K562 (cell line): Measurements from ENCODE around the gene UQCR11. TPM values are rescaled to one million over a fixed set of nuclear protein-coding genes. Genes with fewer than 3 reads are reported as not detected.

ENCODE experiments used
- ATAC-seq: fragments of 200-7000 bp; cut with Tn5 transposase; 3 replicates; pipeline ENCODE4 v1.9.1; 2020; ENCODE audit warnings: moderate library complexity
- BruUV-seq: library from RNA; stranded (reverse); fragments of 400-500 nt; replicated peaks from 2 replicates; lab custom pipeline; 2021; lab: Mats Ljungman, UMichigan
- CTCF ChIA-PET: fragments of 300-600 bp; formaldehyde crosslinking; extraction: SDS; loops from one replicate; lab custom pipeline; 2021; ENCODE audit warnings: low intra/inter-chr PET ratio; lab: Yijun Ruan, JAX
- POLR2A ChIA-PET: fragments of 300-600, 350-650 bp; sonication (Branson Sonifier 250); formaldehyde crosslinking; extraction: SDS; loops from one replicate; lab custom pipeline; 2021; ENCODE audit warnings: antibody characterized with exemption, inconsistent platforms; lab: Yijun Ruan, JAX
- DNase-seq, 4 experiments: peaks; one replicate each; pipeline versions ENCODE4 v3.0.0 to v3.0.0-alpha.2; 2011 to 2018; ENCODE audit warnings: low spot score in 3 of 4, mixed read lengths in 3 of 4; ENCODE audit errors: extremely low read depth in 1 of 4
- FAIRE-seq: peaks from 2 replicates; lab custom pipeline; 2011; peaks lifted over from hg19 to GRCh38; lab: Jason Lieb, UNC
- H2AFZ ChIP-seq: 2 replicates; pipeline ENCODE4 v1.6.0; 2011; ENCODE audit warnings: low read depth, low read length, control low read depth, inconsistent platforms
- H3K27ac ChIP-seq: fragments of 200-600 bp; 3 replicates; pipeline ENCODE4 v1.8.0; 2011; ENCODE audit warnings: low read depth, mild to moderate bottlenecking, control low read depth, inconsistent platforms, low read length, moderate library complexity, mixed read lengths; ENCODE audit errors: extremely low read depth
- H3K27me3 ChIP-seq, 2 experiments: fragments of 300-600 bp in 1 of 2; 2 replicates in 1 of 2; 3 replicates in 1 of 2; pipeline versions ENCODE4 v1.6.0 to v1.8.0; 2011; ENCODE audit warnings: inconsistent platforms in 2 of 2, low read length in 2 of 2, mild to moderate bottlenecking in 1 of 2, mixed read lengths in 1 of 2, moderate library complexity in 1 of 2; ENCODE audit not compliant: control insufficient read depth in 2 of 2, insufficient read depth in 2 of 2
- H3K36me3 ChIP-seq: fragments of 300-600 bp; 3 replicates; pipeline ENCODE4 v1.8.0; 2011; ENCODE audit warnings: mild to moderate bottlenecking, low read length, inconsistent platforms; ENCODE audit not compliant: control insufficient read depth, insufficient read depth
- H3K4me1 ChIP-seq, 2 experiments: fragments of 200-600 bp in 1 of 2; replicated peaks in 1 of 2; 2 replicates in 1 of 2; 3 replicates in 1 of 2; pipeline versions ENCODE4 v1.5.1 to v1.8.0; 2011; ENCODE audit warnings: inconsistent platforms in 2 of 2, low read length in 2 of 2, mild to moderate bottlenecking in 1 of 2, mixed read lengths in 1 of 2, moderate library complexity in 1 of 2; ENCODE audit not compliant: control insufficient read depth in 2 of 2, insufficient read depth in 2 of 2
- H3K4me2 ChIP-seq: 2 replicates; pipeline ENCODE4 v1.6.1; 2011; ENCODE audit warnings: low read length, control low read depth, inconsistent platforms, mixed read lengths; ENCODE audit not compliant: insufficient read depth
- H3K4me3 ChIP-seq: fragments of 200-600 bp; sonication (generic), shearing (Covaris generic); 2 replicates; pipeline ENCODE4 v1.5.1; 2016; ENCODE audit warnings: control low read depth, inconsistent platforms
- H3K79me2 ChIP-seq: fragments of 200-600 bp; 3 replicates; pipeline ENCODE4 v1.8.0; 2011; ENCODE audit warnings: low read length, inconsistent platforms; ENCODE audit not compliant: control insufficient read depth, insufficient read depth
- H3K9ac ChIP-seq, 2 experiments: 2 replicates each; pipeline versions ENCODE4 v1.6.0 to v1.6.1; 2011; ENCODE audit warnings: low read depth in 2 of 2, low read length in 2 of 2, control low read depth in 1 of 2, inconsistent platforms in 1 of 2, mild to moderate bottlenecking in 1 of 2, mixed read lengths in 1 of 2; ENCODE audit not compliant: insufficient read depth in 1 of 2
- H3K9me1 ChIP-seq: one replicate; pipeline ENCODE4 v1.6.0; 2011; ENCODE audit warnings: inconsistent platforms, mild to moderate bottlenecking, low read length, moderate library complexity; ENCODE audit not compliant: control insufficient read depth, insufficient read depth
- H3K9me3 ChIP-seq: replicated peaks from 2 replicates; pipeline ENCODE4 v1.5.1; 2011; ENCODE audit warnings: low read depth, low read length, inconsistent platforms; ENCODE audit not compliant: control insufficient read depth, insufficient read depth
- H4K20me1 ChIP-seq: replicated peaks from 2 replicates; pipeline ENCODE4 v1.6.1; 2011; ENCODE audit warnings: low read length, inconsistent platforms, mixed read lengths; ENCODE audit not compliant: control insufficient read depth, insufficient read depth
- EHMT2 ChIP-seq: fragments of 450-650 bp; IDR thresholded peaks from 2 replicates; pipeline ENCODE4 v1.6.1; 2018; ENCODE audit warnings: antibody characterized with exemption
- HIVEP1 ChIP-seq: fragments of 250-450 bp; sonication (Bioruptor Pico); IDR thresholded peaks from 2 replicates; pipeline ENCODE4 v1.4.0; 2020; ENCODE audit warnings: mild to moderate bottlenecking
- NFE2L1 ChIP-seq: fragments of 450-650 bp; IDR thresholded peaks from 2 replicates; pipeline ENCODE4 v1.6.1; 2016; ENCODE audit warnings: missing genetic modification characterization, low read depth, mild to moderate bottlenecking, missing compliant biosample characterization, moderate library complexity, borderline replicate concordance
- PHF20 ChIP-seq: fragments of 450-650 bp; IDR thresholded peaks from 2 replicates; pipeline ENCODE4 v1.6.1; 2018; ENCODE audit not compliant: partially characterized antibody
- PHF21A ChIP-seq: fragments of 450-650 bp; IDR thresholded peaks from 2 replicates; pipeline ENCODE4 v1.6.1; 2017; ENCODE audit warnings: low read depth, borderline replicate concordance
- PHF8 ChIP-seq: fragments of 200-600 bp; sonication (generic); IDR thresholded peaks from 2 replicates; pipeline ENCODE4 v1.6.1; 2012; ENCODE audit warnings: mixed run types, mild to moderate bottlenecking, inconsistent platforms, low read length, moderate library complexity, borderline replicate concordance
- POLR2A ChIP-seq: fragments of 450-650 bp; conservative IDR thresholded peaks from 2 replicates; pipeline ENCODE4 v1.6.1; 2016
- POLR2G ChIP-seq: fragments of 200-400 bp; formaldehyde crosslinking; IDR thresholded peaks from 2 replicates; pipeline ENCODE4 v1.6.1; 2017; ENCODE audit warnings: low read depth, mild to moderate bottlenecking, antibody characterized with exemption, low read length, moderate library complexity
- RBM22 ChIP-seq: fragments of 200-400 bp; formaldehyde crosslinking; IDR thresholded peaks from 2 replicates; pipeline ENCODE4 v1.6.1; 2018; ENCODE audit warnings: low read length, low read depth; ENCODE audit not compliant: poor library complexity, severe bottlenecking
- SUPT5H ChIP-seq: fragments of 450-650 bp; IDR thresholded peaks from 2 replicates; pipeline ENCODE4 v1.6.1; 2016
- U2AF1 ChIP-seq: fragments of 200-400 bp; formaldehyde crosslinking; optimal IDR thresholded peaks from 2 replicates; pipeline ENCODE3; 2017; ENCODE audit warnings: mild to moderate bottlenecking, low read depth, low read length, moderate library complexity
- ZBTB34 ChIP-seq: fragments of 250-450 bp; sonication (Bioruptor Pico); IDR thresholded peaks from 2 replicates; pipeline ENCODE4 v1.8.0; 2021; ENCODE audit warnings: mild to moderate bottlenecking, moderate library complexity
- ZBTB8A ChIP-seq: fragments of 450-650 bp; IDR thresholded peaks from 2 replicates; pipeline ENCODE4 v1.6.1; 2018; ENCODE audit warnings: mild to moderate bottlenecking, moderate library complexity; ENCODE audit not compliant: partially characterized antibody
- ZNF121 ChIP-seq: sonication (generic); formaldehyde crosslinking; conservative IDR thresholded peaks from 2 replicates; pipeline ENCODE4 v1.8.0; 2022; ENCODE audit warnings: missing genetic modification reagents
- ZNF197 ChIP-seq: fragments of 200-800 bp; sonication (Bioruptor generic); IDR thresholded peaks from 2 replicates; pipeline ENCODE4 v1.6.1; 2016; ENCODE audit warnings: low read depth, missing genetic modification characterization, missing compliant biosample characterization
- ZNF408 ChIP-seq: fragments of 250-450 bp; sonication (Bioruptor Pico); IDR thresholded peaks from 2 replicates; pipeline ENCODE4 v1.4.0; 2020; ENCODE audit warnings: low read depth, mild to moderate bottlenecking, moderate library complexity
- ZNF589 ChIP-seq: fragments of 200-800 bp; sonication (Bioruptor generic); IDR thresholded peaks from 2 replicates; pipeline ENCODE4 v1.6.1; 2016; ENCODE audit warnings: low read depth, missing genetic modification characterization, missing compliant biosample characterization
- ZNF830 ChIP-seq: fragments of 250-450 bp; sonication (Bioruptor Pico); IDR thresholded peaks from 2 replicates; pipeline ENCODE4 v1.5.0; 2021; ENCODE audit warnings: mild to moderate bottlenecking
- WGBS: fragments of 100-300 bp; shearing (Covaris generic); methylation state at CpG from one replicate; pipeline ENCODE4 v1.1.6; 2016; ENCODE audit warnings: low coverage, mixed read lengths; ENCODE audit not compliant: insufficient coverage; ENCODE audit errors: missing lambda C conversion rate; 5-methylcytosine and 5-hydroxymethylcytosine counted together
- in situ Hi-C: fragments of 300-500 bp; cut with MboI; formaldehyde crosslinking; loops from 4 replicates; pipeline ENCODE4 v1.15.0; 2018; ENCODE audit warnings: inconsistent platforms, mixed read lengths
- intact Hi-C: fragments of 100-400 bp; cut with micrococcal nuclease; formaldehyde crosslinking; loops from 2 replicates; pipeline ENCODE4 v1.14.2; 2022
- polyA plus RNA-seq, 8 experiments: library from polyadenylated mRNA; depleted of rRNA in 4 of 8; stranded (reverse) in 5 of 8; unstranded in 3 of 8; fragments of >200 nt; fragmentation: Nextera tagmentation in 2 of 8; fragmentation: Illumina TruSeq in 1 of 8; extraction: Ambion mirVana in 2 of 8; extraction: Trizol in 1 of 8; gene quantifications; 2 replicates each; pipeline versions ENCODE4 v1.2.1 to v1.2.3, GENCODE V29; 2011 to 2014; ENCODE audit warnings: inconsistent platforms in 1 of 8, missing spikeins in 1 of 8
- total RNA-seq, 7 experiments: library from RNA; depleted of rRNA in 6 of 7; stranded (reverse); fragments of >200 nt in 6 of 7; fragmentation: Illumina TruSeq in 2 of 7; extraction: Trizol in 2 of 7; gene quantifications; 2 replicates each; pipeline versions ENCODE4 v1.2.1 to v1.2.3, GENCODE V29; 2011 to 2021; ENCODE audit warnings: low replicate concordance in 1 of 7

The UQCR11 gene
- total and polyA plus RNA-seq, 9 of the 15 experiments (the other 6 are each of a cell fraction or from before 2014, with no cell fraction given) = 57.6 to 394 (median 259) TPM

- TF ChIP-seq ZBTB34 (CRISPR knock-in tag) (no peak), PHF20 (no peak), U2AF1 (no peak), NFE2L1 (tag) (no peak), PHF8 (no peak), ZNF408 (CRISPR knock-in tag) (no peak), ZNF589 (CRISPR knock-in tag) (no peak), ZNF197 (CRISPR knock-in tag) (no peak)
Measured at GRCh38 chr19:1609103-1609396, 3.8 kb upstream of the UQCR11 start (continued).

- FAIRE-seq (no peak), DNase-seq (no peak)
- POLR2A ChIA-PET = interaction anchor here (0.6 kb wide), 2 partner anchors 33 to 1095 kb away, joined by 3 to 4 read pairs; no protein-coding TSS in a partner anchor
Measured at GRCh38 chr19:1608359-1609102, 3.3 kb upstream of the UQCR11 start.

More at GRCh38 chr19:1608359-1609102, 3.3 kb upstream of the UQCR11 start:
- CTCF ChIA-PET = no interaction called here
- intact Hi-C loops = loop anchor here (5.0 to 10.0 kb wide), 3 partner anchors 44 to 159 kb away; partner anchors contain the start of gene TCF3
- Histone ChIP-seq H3K4me3 (no peak overlapping the region), H3K27ac (no peak overlapping the region), H3K9me3 (no peaks in the 10 kb centered on the region), H3K9me1 (peaks cover 2% of the 10 kb centered on the region), H4K20me1 (no peaks in the 10 kb centered on the region; the same call in 1 of the 2 replicates), H3K4me1 (peaks cover 8 to 62% of the 10 kb centered on the region in 2 experiments), H3K79me2 (peaks cover 18% of the 10 kb centered on the region), H3K27me3 (no peaks in the 10 kb centered on the region), H3K9ac (peak overlapping the region in 1 of 2 experiments; percentile 19; a peak in 2 of 4 replicates), H2AFZ (no peak overlapping the region), H3K36me3 (peaks cover 44% of the 10 kb centered on the region; the same call in 2 of the 3 replicates), H3K4me2 (no peak overlapping the region)
- in situ Hi-C loops = no loop called here
- no peak for TF ChIP-seq EHMT2
- TF ChIP-seq HIVEP1 (CRISPR knock-in tag) = no peak
- TF ChIP-seq RBM22 = peak; percentile 74
- TF ChIP-seq POLR2A = peak; percentile 53
- no peak for TF ChIP-seq ZNF830 (CRISPR knock-in tag)
- no peak for TF ChIP-seq ZBTB8A
- no peak for TF ChIP-seq PHF21A
- peak; percentile 24; the same call in 1 of the 2 replicates for TF ChIP-seq SUPT5H
- peak; percentile 97 for TF ChIP-seq ZNF121
- TF ChIP-seq POLR2G = peak; percentile 73
- no peak for ATAC-seq
- no TSS peak for BruUV-seq
- WGBS = 84% methylated on average over 17 of the region's 23 CpGs
